Naive B cell (primary cell): ENCODE results near the gene KDM4B. TPM values are rescaled to one million over a fixed set of nuclear protein-coding genes. Genes with fewer than 3 reads are reported as not detected.
A peak's percentile ranks its signal among the peaks of the same experiment; 100 is the strongest.

ENCODE experiments used
- ATAC-seq, 2 donors: fragments of 150-1000 bp; cut with Tn5 transposase; 2 replicates each; pipeline ENCODE4 v1.10.0; 2021; ENCODE audit warnings: low read depth in 2 of 2, mild to moderate bottlenecking in 2 of 2, moderate library complexity in 2 of 2
- DNase-seq: peaks from one replicate; pipeline ENCODE4 v3.0.0; 2022
- H3K27ac Mint-ChIP-seq, 6 donors: one replicate each; pipeline ENCODE4 v1.8.0; 2020 to 2022; ENCODE audit warnings: mild to moderate bottlenecking in 6 of 6, mixed read lengths in 6 of 6, moderate library complexity in 5 of 6, inconsistent platforms in 2 of 6
- H3K27me3 Mint-ChIP-seq, 3 donors: one replicate each; pipeline ENCODE4 v1.8.0; 2021 to 2022; ENCODE audit warnings: mixed read lengths in 3 of 3, mild to moderate bottlenecking in 1 of 3
- H3K36me3 Mint-ChIP-seq, 2 donors: one replicate each; pipeline ENCODE4 v1.8.0; 2020 to 2022; ENCODE audit warnings: mixed read lengths in 2 of 2, inconsistent platforms in 1 of 2, mild to moderate bottlenecking in 1 of 2
- H3K4me1 Mint-ChIP-seq, 3 donors: one replicate each; pipeline ENCODE4 v1.8.0; 2020 to 2022; ENCODE audit warnings: mixed read lengths in 3 of 3, inconsistent platforms in 1 of 3, mild to moderate bottlenecking in 1 of 3, moderate library complexity in 1 of 3
- H3K4me3 Mint-ChIP-seq, 8 donors: one replicate each; pipeline ENCODE4 v1.8.0; 2020 to 2022; ENCODE audit warnings: mild to moderate bottlenecking in 8 of 8, mixed read lengths in 8 of 8, moderate library complexity in 8 of 8, inconsistent platforms in 2 of 8
- H3K9me3 Mint-ChIP-seq, 7 donors: one replicate each; pipeline ENCODE4 v1.8.0; 2020 to 2022; ENCODE audit warnings: mixed read lengths in 7 of 7, mild to moderate bottlenecking in 5 of 7, inconsistent platforms in 2 of 7, moderate library complexity in 1 of 7
- polyA plus RNA-seq, 6 donors: library from polyadenylated mRNA; unstranded; fragments of 300-500 nt; fragmentation: Illumina TruSeq; gene quantifications; one replicate each; pipeline ENCODE4 v1.2.3, GENCODE V29; 2021; ENCODE audit warnings: low read depth in 6 of 6

Gene KDM4B
- polyA plus RNA-seq, 6 donors from 2014 or later, result 17.9 to 94.1 (median 50.8) TPM

GRCh38 chr19:5144545-5145179, 175.7 kb downstream of the KDM4B start:
- no peaks in the 10 kb centered on the region for H3K9me3 Mint-ChIP-seq
- H3K36me3 Mint-ChIP-seq, result peaks cover 4 to 8% of the 10 kb centered on the region in 2 donors
- DNase-seq, result peak; percentile 4
- no peak for ATAC-seq
- peak overlapping the region in 1 of 8 donors; percentile 16 for H3K4me3 Mint-ChIP-seq
- H3K27ac Mint-ChIP-seq, result peak overlapping the region in 4 of 6 donors; percentile 36 to 91 (median 66)
- peaks cover 11 to 31% (median 27%) of the 10 kb centered on the region in 3 donors for H3K4me1 Mint-ChIP-seq
- no peaks in the 10 kb centered on the region for H3K27me3 Mint-ChIP-seq

GRCh38 chr19:5145521-5146511, 176.9 kb downstream of the KDM4B start:
- ATAC-seq (no peak), DNase-seq (peak; percentile 4)
- Mint-ChIP-seq H3K27me3 (no peaks in the 10 kb centered on the region), H3K27ac (peak overlapping the region in 4 of 6 donors; percentile 26 to 94 (median 83)), H3K36me3 (peaks cover 4 to 8% of the 10 kb centered on the region in 2 donors), H3K9me3 (no peaks in the 10 kb centered on the region), H3K4me3 (peak overlapping the region in 2 of 8 donors; percentile 36 to 61), H3K4me1 (peaks cover 9 to 25% (median 23%) of the 10 kb centered on the region in 3 donors)

- Mint-ChIP-seq H3K27ac (peak overlapping the region in 5 of 6 donors; percentile 50 to 92 (median 75)), H3K4me1 (peaks cover 9 to 25% (median 16%) of the 10 kb centered on the region in 3 donors), H3K36me3 (peaks cover 4 to 8% of the 10 kb centered on the region in 2 donors), H3K27me3 (no peaks in the 10 kb centered on the region), H3K4me3 (peak overlapping the region in 3 of 8 donors; percentile 32 to 52 (median 49)), H3K9me3 (no peaks in the 10 kb centered on the region)
- ATAC-seq (no peak), DNase-seq (no peak)
These were observed 178.4 kb downstream of the KDM4B start for GRCh38 chr19:5147074-5147977.

GRCh38 chr19:5147978-5148793, 179.3 kb downstream of the KDM4B start:
- DNase-seq, result no peak
- Mint-ChIP-seq H3K9me3 (no peaks in the 10 kb centered on the region), H3K36me3 (peaks cover 3 to 5% of the 10 kb centered on the region in 2 donors), H3K27ac (peak overlapping the region in 4 of 6 donors; percentile 24 to 79 (median 70)), H3K4me1 (peaks cover 8 to 19% (median 13%) of the 10 kb centered on the region in 3 donors), H3K4me3 (peak overlapping the region in 1 of 8 donors; percentile 42), H3K27me3 (no peaks in the 10 kb centered on the region)
- ATAC-seq, result no peak

- peak overlapping the region in 2 of 6 donors; percentile 31 to 79 for H3K27ac Mint-ChIP-seq
- H3K4me3 Mint-ChIP-seq, result peak overlapping the region in 1 of 8 donors; percentile 64
- no peak for ATAC-seq
- H3K9me3 Mint-ChIP-seq, result no peaks in the 10 kb centered on the region
- peaks cover 4 to 19% (median 11%) of the 10 kb centered on the region in 3 donors for H3K4me1 Mint-ChIP-seq
- H3K27me3 Mint-ChIP-seq, result no peaks in the 10 kb centered on the region
- DNase-seq, result no peak
- H3K36me3 Mint-ChIP-seq, result no peaks in the 10 kb centered on the region
These were observed 179.9 kb downstream of the KDM4B start for GRCh38 chr19:5148794-5149190.

- Mint-ChIP-seq H3K27ac (peak overlapping the region in 3 of 6 donors; percentile 29 to 79 (median 31)), H3K27me3 (no peaks in the 10 kb centered on the region), H3K4me3 (peak overlapping the region in 2 of 8 donors; percentile 15 to 64), H3K9me3 (no peaks in the 10 kb centered on the region), H3K36me3 (no peaks in the 10 kb centered on the region), H3K4me1 (peaks cover 10 to 26% (median 13%) of the 10 kb centered on the region in 3 donors)
- DNase-seq (no peak), ATAC-seq (no peak)
These were observed 180.6 kb downstream of the KDM4B start for GRCh38 chr19:5149508-5149907.

GRCh38 chr19:5149932-5150901, 181.3 kb downstream of the KDM4B start:
- no peaks in the 10 kb centered on the region for H3K36me3 Mint-ChIP-seq
- peaks cover 10 to 26% (median 14%) of the 10 kb centered on the region in 3 donors for H3K4me1 Mint-ChIP-seq
- H3K27ac Mint-ChIP-seq, result peak overlapping the region in 2 of 6 donors; percentile 31 to 60
- no peaks in the 10 kb centered on the region for H3K9me3 Mint-ChIP-seq
- no peak overlapping the region for H3K4me3 Mint-ChIP-seq
- H3K27me3 Mint-ChIP-seq, result no peaks in the 10 kb centered on the region
- ATAC-seq, result no peak
- DNase-seq, result peak; percentile 2

GRCh38 chr19:5150902-5151741, 182.2 kb downstream of the KDM4B start:
- ATAC-seq, result no peak
- no peaks in the 10 kb centered on the region for H3K27me3 Mint-ChIP-seq
- H3K27ac Mint-ChIP-seq, result peak overlapping the region in 1 of 6 donors; percentile 60
- peaks cover 10 to 26% (median 16%) of the 10 kb centered on the region in 3 donors for H3K4me1 Mint-ChIP-seq
- H3K9me3 Mint-ChIP-seq, result no peaks in the 10 kb centered on the region
- H3K36me3 Mint-ChIP-seq, result no peaks in the 10 kb centered on the region
- no peak overlapping the region for H3K4me3 Mint-ChIP-seq
- DNase-seq, result no peak

GRCh38 chr19:5152013-5152763, 183.3 kb downstream of the KDM4B start:
- Mint-ChIP-seq H3K4me1 (peaks cover 11 to 21% (median 12%) of the 10 kb centered on the region in 3 donors), H3K36me3 (peaks cover 0 to 2% of the 10 kb centered on the region in 2 donors), H3K27ac (no peak overlapping the region), H3K9me3 (no peaks in the 10 kb centered on the region), H3K4me3 (peak overlapping the region in 1 of 8 donors; percentile 3), H3K27me3 (no peaks in the 10 kb centered on the region)
- ATAC-seq (no peak), DNase-seq (no peak)
